GM18498 (cell line): ENCODE measurements around the gene DNAJB1.

ENCODE experiments used
- ATAC-seq: cut with Tn5 transposase; IDR thresholded peaks from one replicate; pipeline ENCODE4 v1.9.1; 2021; ENCODE audit warnings: mild to moderate bottlenecking, moderate library complexity; ENCODE audit not compliant: unreplicated experiment

The DNAJB1 gene

DNA sequence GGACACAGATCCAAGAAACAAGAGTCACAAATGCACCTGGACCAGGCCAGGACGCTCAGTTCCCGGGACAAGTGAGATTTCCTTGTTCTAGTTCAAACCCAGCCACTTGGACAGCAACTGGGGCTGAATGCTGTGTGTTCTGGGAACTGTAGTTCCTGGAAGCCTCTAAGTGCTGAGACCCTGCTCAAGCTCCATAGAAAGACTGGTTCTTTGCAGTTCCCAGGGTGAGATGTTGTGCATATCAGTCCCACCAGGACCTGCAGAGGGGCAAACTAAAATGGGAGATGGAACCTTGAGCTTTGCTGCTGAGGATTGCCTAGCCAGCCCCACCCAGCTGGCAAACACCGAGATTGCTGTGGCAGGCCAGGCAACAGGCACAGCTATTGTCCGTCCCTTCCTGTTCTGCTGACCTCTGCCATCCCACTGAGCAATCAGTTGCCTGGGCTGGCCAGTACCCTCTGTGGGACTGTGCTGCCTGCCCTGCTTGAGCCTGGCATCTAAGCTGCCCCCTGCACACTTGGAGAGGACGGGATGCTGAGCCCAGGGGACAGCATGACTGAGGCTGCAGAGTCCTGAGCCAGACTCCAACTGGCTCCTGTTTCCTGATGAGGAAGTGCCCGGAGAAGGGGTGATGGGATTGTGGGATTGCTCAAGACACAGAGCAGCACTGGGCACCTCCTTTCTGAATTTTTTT lies 20.8 kb downstream of the DNAJB1 start:
- no peak for ATAC-seq

- no peak for ATAC-seq
Measured at GRCh38 chr19:14496834-14497227, 21.4 kb downstream of the DNAJB1 start.

DNA sequence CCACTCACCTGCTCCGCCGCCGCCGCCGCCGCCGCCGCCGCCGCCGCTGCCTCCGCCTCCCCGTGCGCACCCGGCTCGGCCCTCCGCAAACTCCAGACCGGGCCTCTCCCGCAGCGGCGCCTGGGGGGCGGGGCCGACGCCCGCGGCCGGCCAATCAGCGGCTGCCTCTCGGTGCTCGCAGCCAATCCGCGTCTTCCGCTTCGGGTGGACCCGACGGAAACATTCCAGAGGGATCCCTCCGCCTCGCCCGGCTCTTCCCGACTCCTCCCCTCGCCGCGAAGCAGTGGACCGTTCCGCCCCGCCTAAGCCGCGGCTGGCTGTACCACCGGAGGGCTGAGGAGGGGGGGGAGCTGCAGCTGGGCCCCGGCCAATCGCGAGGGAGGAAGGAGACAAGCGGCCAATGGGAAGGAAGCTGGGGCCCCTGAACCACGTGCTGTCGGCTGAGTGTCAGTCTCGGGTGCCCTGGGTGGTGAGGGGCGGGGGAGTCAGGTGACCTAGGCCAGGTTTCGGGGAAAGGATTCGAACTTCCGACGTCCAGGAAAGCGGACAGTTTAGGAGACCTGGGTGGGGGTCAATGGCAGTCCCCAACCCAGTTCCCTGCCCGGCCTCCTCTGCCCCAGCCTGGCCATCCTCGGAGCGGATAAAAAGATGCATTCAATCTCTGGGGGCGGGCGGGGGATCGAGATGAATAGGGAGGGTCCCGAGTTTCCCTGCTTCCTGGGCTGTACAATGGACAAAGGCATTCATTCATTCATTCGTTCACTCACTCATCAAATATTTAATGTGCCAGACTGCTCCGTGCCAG lies 22.0 kb downstream of the DNAJB1 start, which contains the start of gene GIPC1:
Gene GIPC1 (minus strand): TSS at position 99 of the 805 bp plus-strand sequence. CDS start 13,151 bp downstream, outside the sequence.
- ATAC-seq: peak; percentile 81

- peak; percentile 19 for ATAC-seq
Measured at GRCh38 chr19:14495672-14496028, 22.5 kb downstream of the DNAJB1 start.

DNA sequence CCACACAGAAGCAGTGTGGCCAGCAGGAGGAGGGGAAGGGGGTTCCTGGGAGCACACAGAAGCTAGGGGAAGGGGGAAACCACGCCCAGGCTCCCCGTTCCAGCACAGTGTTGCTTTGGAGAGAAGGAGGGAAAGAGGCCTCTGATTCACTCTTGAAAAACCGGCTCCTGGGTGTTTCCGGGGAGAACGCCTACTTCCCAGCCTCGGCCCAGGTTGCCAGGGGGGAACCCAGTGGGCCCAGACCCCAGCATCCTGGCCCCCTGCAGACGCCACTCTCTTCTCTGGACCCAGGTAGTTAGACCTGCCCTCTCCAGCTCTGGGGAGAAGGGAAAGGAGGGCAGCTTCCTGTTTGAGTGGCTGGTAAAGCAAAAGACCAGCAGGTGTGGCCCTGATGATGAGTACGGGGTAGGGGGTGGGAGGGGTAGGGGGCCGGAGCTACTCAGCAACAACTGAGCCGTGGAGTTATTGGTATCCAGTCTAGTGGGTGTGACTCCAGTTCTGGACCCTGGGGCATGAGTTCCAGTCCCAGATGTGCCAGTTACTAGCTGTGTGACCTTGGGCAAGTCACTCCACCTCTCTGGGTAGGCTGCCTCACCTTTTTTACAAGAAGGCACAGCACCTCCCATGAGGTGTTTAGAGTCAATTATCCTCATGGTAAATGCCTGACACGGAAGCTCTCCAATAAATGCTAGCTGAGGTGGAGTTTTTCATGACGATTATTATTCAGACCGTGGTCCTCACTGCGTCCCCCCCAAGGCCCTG lies 23.1 kb downstream of the DNAJB1 start:
- no peak for ATAC-seq

GRCh38 chr19:14494411-14494810 lies 23.8 kb downstream of the DNAJB1 start:
- no peak for ATAC-seq

GRCh38 chr19:14492756-14493337 lies 25.4 kb downstream of the DNAJB1 start:
- ATAC-seq: no peak

GRCh38 chr19:14487370-14488125 lies 30.6 kb downstream of the DNAJB1 start:
- ATAC-seq: no peak

GRCh38 chr19:14482172-14482941 lies 35.8 kb downstream of the DNAJB1 start:
- ATAC-seq: no peak

GRCh38 chr19:14480700-14481079 lies 37.5 kb downstream of the DNAJB1 start:
- no peak for ATAC-seq

GRCh38 chr19:14479975-14480699 lies 38.1 kb downstream of the DNAJB1 start:
- ATAC-seq: no peak

GRCh38 chr19:14479309-14479974 lies 38.8 kb downstream of the DNAJB1 start:
- ATAC-seq: no peak

DNA sequence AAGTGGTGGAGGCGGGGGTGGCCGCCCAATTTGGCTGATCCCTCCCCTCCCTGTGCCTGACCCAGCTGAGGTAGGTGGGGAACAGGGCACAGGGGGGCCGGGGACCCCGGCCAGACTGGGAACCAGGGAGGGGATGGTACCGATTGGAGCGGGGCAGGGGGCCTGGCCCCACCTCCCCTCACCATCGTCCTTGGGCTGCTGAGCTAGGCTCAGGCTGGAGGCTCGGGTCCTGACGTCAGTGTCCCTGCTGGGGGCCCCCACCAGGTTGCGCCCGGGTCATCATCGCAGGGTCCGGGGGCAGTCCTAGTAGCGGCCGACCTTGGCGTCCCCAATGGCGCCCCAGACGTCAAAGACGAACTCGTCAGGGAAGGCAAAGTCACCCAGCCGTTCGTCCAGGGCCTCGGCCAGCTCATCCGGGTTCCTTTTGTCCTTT lies 40.1 kb downstream of the DNAJB1 start:
- ATAC-seq: no peak

DNA sequence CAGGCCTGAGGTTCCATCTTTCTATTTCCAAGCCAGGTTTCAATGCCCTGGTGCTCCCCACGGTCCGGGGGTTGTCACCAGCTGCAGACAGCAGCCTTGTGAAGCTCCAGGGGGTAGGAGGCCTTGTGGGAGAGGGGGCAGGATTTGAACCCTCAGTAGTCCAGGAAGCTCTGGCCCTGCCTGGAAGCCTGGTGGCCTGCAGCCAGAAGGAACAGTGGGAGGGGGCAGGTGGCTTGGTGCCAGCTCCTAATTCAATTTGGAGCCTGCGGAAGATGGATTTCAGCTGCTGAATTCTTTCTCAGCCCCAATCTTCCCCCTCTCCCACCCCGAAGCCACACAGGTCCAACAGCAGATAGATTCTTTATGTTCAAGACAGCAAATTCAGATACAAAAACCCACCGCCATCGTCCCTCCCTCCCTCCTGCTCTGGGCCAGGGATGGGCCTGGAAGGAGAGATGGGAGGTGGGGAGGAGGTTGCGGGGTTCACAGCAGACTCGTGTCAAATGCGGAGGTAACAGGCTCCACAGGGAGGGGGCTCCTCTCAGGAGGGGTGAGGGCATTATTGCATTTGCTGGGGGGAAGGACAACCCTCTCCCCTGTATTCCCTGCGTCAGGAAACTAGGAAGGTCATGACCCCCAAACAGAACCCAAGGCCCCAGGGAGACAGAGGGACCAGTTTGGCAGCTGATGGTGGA lies 40.6 kb downstream of the DNAJB1 start:
- no peak for ATAC-seq

- no peak for ATAC-seq
Measured at GRCh38 chr19:14476673-14477401, 41.4 kb downstream of the DNAJB1 start.

GRCh38 chr19:14476327-14476672 lies 41.9 kb downstream of the DNAJB1 start:
- no peak for ATAC-seq
